DOHH2 (cell line): ENCODE data around the gene PYCARD.

Experiments used
- EZH2phosphoT487 ChIP-seq: fragments of 200-600 bp; sonication (generic); IDR thresholded peaks from 2 replicates; pipeline ENCODE4 v1.6.1; 2017; ENCODE audit warnings: borderline replicate concordance, mild to moderate bottlenecking, antibody characterized with exemption, low read length, moderate library complexity, mixed read lengths
- TF ChIP-seq, protein P1 (sequence below): fragments of 200-600 bp; sonication (generic); IDR thresholded peaks from one replicate; pipeline ENCODE4 v1.5.1; 2014; ENCODE audit warnings: antibody characterized with exemption, mild to moderate bottlenecking, low read depth, low read length; ENCODE audit not compliant: poor library complexity, severe bottlenecking

DNA sequence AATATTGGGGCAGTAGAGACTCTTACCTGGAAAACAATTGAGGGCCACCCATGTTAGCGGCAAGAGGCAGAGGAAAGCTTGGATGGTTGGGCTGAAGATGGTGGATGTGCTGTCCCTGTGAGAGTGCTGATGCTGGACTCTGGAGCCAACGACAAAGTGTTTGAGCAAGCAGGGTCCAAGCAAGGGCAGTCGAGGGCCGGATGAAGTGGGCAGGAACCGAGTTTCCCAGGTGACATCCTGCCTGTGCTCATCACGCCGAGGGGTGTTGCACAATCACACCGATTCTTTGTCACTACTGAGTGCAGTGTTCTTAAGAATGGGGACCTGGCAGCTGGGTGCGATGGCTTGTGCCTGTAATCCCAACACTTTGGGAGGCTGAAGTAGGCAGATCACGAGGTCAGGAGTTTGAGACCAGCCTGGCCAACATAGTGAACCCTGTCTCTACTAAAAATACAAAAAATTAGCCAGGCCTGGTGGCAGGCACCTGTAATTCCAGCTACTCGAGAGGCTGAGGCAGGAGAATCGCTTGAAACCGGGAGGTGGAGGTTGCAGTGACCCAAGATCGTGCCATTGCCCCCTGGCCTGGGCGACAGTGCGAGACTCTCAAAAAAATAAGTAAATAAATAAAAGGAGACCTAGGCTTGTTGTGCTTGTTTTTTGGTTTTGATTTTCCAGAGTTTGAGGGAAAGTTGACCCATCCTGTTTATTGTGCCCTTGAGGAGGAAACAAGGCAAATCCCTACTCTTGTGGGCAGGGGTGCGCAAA, 6.1 kb downstream of the PYCARD start:
- TF ChIP-seq, protein P1, sequence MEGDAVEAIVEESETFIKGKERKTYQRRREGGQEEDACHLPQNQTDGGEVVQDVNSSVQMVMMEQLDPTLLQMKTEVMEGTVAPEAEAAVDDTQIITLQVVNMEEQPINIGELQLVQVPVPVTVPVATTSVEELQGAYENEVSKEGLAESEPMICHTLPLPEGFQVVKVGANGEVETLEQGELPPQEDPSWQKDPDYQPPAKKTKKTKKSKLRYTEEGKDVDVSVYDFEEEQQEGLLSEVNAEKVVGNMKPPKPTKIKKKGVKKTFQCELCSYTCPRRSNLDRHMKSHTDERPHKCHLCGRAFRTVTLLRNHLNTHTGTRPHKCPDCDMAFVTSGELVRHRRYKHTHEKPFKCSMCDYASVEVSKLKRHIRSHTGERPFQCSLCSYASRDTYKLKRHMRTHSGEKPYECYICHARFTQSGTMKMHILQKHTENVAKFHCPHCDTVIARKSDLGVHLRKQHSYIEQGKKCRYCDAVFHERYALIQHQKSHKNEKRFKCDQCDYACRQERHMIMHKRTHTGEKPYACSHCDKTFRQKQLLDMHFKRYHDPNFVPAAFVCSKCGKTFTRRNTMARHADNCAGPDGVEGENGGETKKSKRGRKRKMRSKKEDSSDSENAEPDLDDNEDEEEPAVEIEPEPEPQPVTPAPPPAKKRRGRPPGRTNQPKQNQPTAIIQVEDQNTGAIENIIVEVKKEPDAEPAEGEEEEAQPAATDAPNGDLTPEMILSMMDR = no peak
- TF ChIP-seq EZH2phosphoT487 = no peak
